ENCODE results near the gene SRP14. TPM values are rescaled to one million over a fixed set of nuclear protein-coding genes. Genes with fewer than 3 reads are reported as not detected.
A peak's percentile ranks its signal among the peaks of the same experiment; 100 is the strongest.

The SRP14 gene
- total RNA-seq, 1 donor from 2014 or later = 196 TPM

GRCh38 chr15:40010686-40011085, 28.3 kb downstream of the SRP14 start:
- peaks cover 8% of the 10 kb centered on the region for H3K9me3 Mint-ChIP-seq (ENCODE audit: unreplicated experiment)
- H3K4me1 Mint-ChIP-seq (ENCODE audit: unreplicated experiment) = peaks cover 4% of the 10 kb centered on the region
- H3K27me3 Mint-ChIP-seq (ENCODE audit: unreplicated experiment) = no peaks in the 10 kb centered on the region
- H3K36me3 Mint-ChIP-seq (ENCODE audit: unreplicated experiment) = peaks cover 77% of the 10 kb centered on the region
- TF ChIP-seq CTCF (IDR thresholded peaks at IDR 0.05) = no peak
- no peak overlapping the region for H3K4me3 Mint-ChIP-seq (ENCODE audit: unreplicated experiment)
- H3K27ac Mint-ChIP-seq (ENCODE audit: unreplicated experiment) = no peak overlapping the region
- no peak for DNase-seq (ENCODE audit: extremely low spot score, unreplicated experiment)

GRCh38 chr15:40008061-40008765, 30.8 kb downstream of the SRP14 start:
- no peak for TF ChIP-seq CTCF (IDR thresholded peaks at IDR 0.05)
- peaks cover 5% of the 10 kb centered on the region for H3K4me1 Mint-ChIP-seq (ENCODE audit: unreplicated experiment)
- H3K27me3 Mint-ChIP-seq (ENCODE audit: unreplicated experiment) = no peaks in the 10 kb centered on the region
- H3K27ac Mint-ChIP-seq (ENCODE audit: unreplicated experiment) = peak overlapping the region; percentile 20
- no peak overlapping the region for H3K4me3 Mint-ChIP-seq (ENCODE audit: unreplicated experiment)
- H3K36me3 Mint-ChIP-seq (ENCODE audit: unreplicated experiment) = peaks cover 63% of the 10 kb centered on the region
- no peaks in the 10 kb centered on the region for H3K9me3 Mint-ChIP-seq (ENCODE audit: unreplicated experiment)
- no peak for DNase-seq (ENCODE audit: extremely low spot score, unreplicated experiment)

- no peak overlapping the region for H3K4me3 Mint-ChIP-seq (ENCODE audit: unreplicated experiment)
- H3K36me3 Mint-ChIP-seq (ENCODE audit: unreplicated experiment) = peaks cover 59% of the 10 kb centered on the region
- peaks cover 5% of the 10 kb centered on the region for H3K4me1 Mint-ChIP-seq (ENCODE audit: unreplicated experiment)
- no peak for TF ChIP-seq CTCF (IDR thresholded peaks at IDR 0.05)
- H3K27me3 Mint-ChIP-seq (ENCODE audit: unreplicated experiment) = no peaks in the 10 kb centered on the region
- H3K27ac Mint-ChIP-seq (ENCODE audit: unreplicated experiment) = no peak overlapping the region
- no peaks in the 10 kb centered on the region for H3K9me3 Mint-ChIP-seq (ENCODE audit: unreplicated experiment)
- DNase-seq (ENCODE audit: extremely low spot score, unreplicated experiment) = no peak
Observed at GRCh38 chr15:40006646-40007045, 32.3 kb downstream of the SRP14 start.

- Mint-ChIP-seq H3K4me3 (ENCODE audit: unreplicated experiment) (no peak overlapping the region), H3K27me3 (ENCODE audit: unreplicated experiment) (no peaks in the 10 kb centered on the region), H3K4me1 (ENCODE audit: unreplicated experiment) (peaks cover 5% of the 10 kb centered on the region), H3K36me3 (ENCODE audit: unreplicated experiment) (peaks cover 52% of the 10 kb centered on the region), H3K27ac (ENCODE audit: unreplicated experiment) (no peak overlapping the region), H3K9me3 (ENCODE audit: unreplicated experiment) (no peaks in the 10 kb centered on the region)
- no peak for TF ChIP-seq CTCF (IDR thresholded peaks at IDR 0.05)
- DNase-seq (ENCODE audit: extremely low spot score, unreplicated experiment) = no peak
Observed at GRCh38 chr15:40006003-40006402, 33.0 kb downstream of the SRP14 start.

- no peak for DNase-seq (ENCODE audit: extremely low spot score, unreplicated experiment)
- Mint-ChIP-seq H3K4me3 (ENCODE audit: unreplicated experiment) (no peak overlapping the region), H3K27ac (ENCODE audit: unreplicated experiment) (no peak overlapping the region), H3K4me1 (ENCODE audit: unreplicated experiment) (peaks cover 11% of the 10 kb centered on the region), H3K36me3 (ENCODE audit: unreplicated experiment) (peaks cover 35% of the 10 kb centered on the region), H3K27me3 (ENCODE audit: unreplicated experiment) (no peaks in the 10 kb centered on the region), H3K9me3 (ENCODE audit: unreplicated experiment) (no peaks in the 10 kb centered on the region)
- no peak for TF ChIP-seq CTCF (IDR thresholded peaks at IDR 0.05)
Observed at GRCh38 chr15:40003116-40003916, 35.7 kb downstream of the SRP14 start.
